ENCODE data around the gene GRHL3. TPM values are rescaled to one million over a fixed set of nuclear protein-coding genes. Genes with fewer than 3 reads are reported as not detected.

Gene GRHL3
- total and polyA plus RNA-seq, 10 of the 15 experiments (the other 5 are each of a cell fraction or from before 2014, with no cell fraction given), result 0.07 to 0.87 (median 0.34) TPM

DNA sequence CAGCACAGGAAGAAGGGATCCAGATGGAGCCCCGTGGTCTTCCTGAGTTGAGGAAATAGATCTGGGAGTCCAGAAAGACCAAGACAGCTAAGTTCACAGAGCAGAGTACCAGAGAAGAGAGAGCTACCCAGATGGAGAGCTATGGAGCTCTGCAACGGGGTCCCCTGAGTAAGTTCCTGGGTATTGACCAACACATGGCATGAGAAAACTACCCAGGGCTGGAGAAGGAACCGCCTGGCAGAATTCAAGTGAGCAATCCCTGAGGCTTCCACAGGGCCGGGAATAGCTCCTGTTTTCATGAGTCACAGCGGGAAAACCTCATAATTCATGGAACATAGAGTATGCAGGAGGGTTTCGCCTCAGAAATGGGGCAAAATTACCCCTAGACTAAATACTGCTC is 74.7 kb downstream of the GRHL3 start:
- POLR2A ChIA-PET, result interaction anchor here (1.2 to 1.8 kb wide), 2 partner anchors 21 to 190 kb away, joined by 3 to 9 read pairs; no protein-coding TSS in a partner anchor
- BruUV-seq (replicated peaks), result no TSS peak
- H3K4me1 ChIP-seq (ENCODE audit: control insufficient read depth, insufficient read depth, low read length), result peaks cover 18% of the 10 kb centered on the region
- H2AFZ ChIP-seq (ENCODE audit: control insufficient read depth, low read depth, low read length), result peak overlapping the region; percentile 35; the same call in 1 of the 2 replicates
- WGBS (ENCODE audit: insufficient coverage, insufficient replicate concordance, low lambda C conversion rate, missing lambda C conversion rate), result 62% methylated on average over 6 of the region's 6 CpGs
- no peaks in the 10 kb centered on the region for H3K36me3 ChIP-seq (ENCODE audit: control insufficient read depth in 2 of 2, insufficient read depth in 2 of 2, low read length in 1 of 2)
- no peaks in the 10 kb centered on the region for H3K9me3 ChIP-seq (replicated peaks; ENCODE audit: control insufficient read depth, insufficient read depth, low read length)
- no peak overlapping the region for H3K27ac ChIP-seq (ENCODE audit: control insufficient read depth, insufficient read depth)
- H3K9ac ChIP-seq (ENCODE audit: control insufficient read depth, insufficient read depth, low read length), result no peak overlapping the region
- no peaks in the 10 kb centered on the region; the same call in 1 of the 2 replicates for H3K79me2 ChIP-seq (ENCODE audit: control insufficient read depth, insufficient read depth, low read length)
- RAD21 ChIA-PET (ENCODE audit: unreplicated experiment), result interaction anchor here (0.7 to 4.4 kb wide), 9 partner anchors 10 to 437 kb away, joined by 3 to 225 read pairs (median 9); partner anchors contain the start of gene NIPAL3
- no peaks in the 10 kb centered on the region for H3K27me3 ChIP-seq (replicated peaks in 1 of 2; ENCODE audit: control insufficient read depth in 2 of 2, insufficient read depth in 2 of 2, low read length in 1 of 2)
- no peaks in the 10 kb centered on the region for H4K20me1 ChIP-seq (ENCODE audit: control insufficient read depth, insufficient read depth)
- SMC1A ChIA-PET (ENCODE audit: uncharacterized antibody, unreplicated experiment), result interaction anchor here (0.8 to 5.6 kb wide), 13 partner anchors 9 to 242 kb away, joined by 3 to 297 read pairs (median 3); partner anchors contain the start of genes NIPAL3 and STPG1
- CTCF ChIA-PET, result interaction anchor here (0.7 to 6.0 kb wide), 24 partner anchors 11 to 484 kb away, joined by 3 to 451 read pairs (median 6); partner anchors contain the start of genes NIPAL3 and STPG1
- DNase-seq (ENCODE audit: low read depth, low spot score) (no peak), ATAC-seq (no peak), FAIRE-seq (no peak)
- in situ Hi-C loops (cut with MboI) (loop anchor here (5.0 kb wide), 1 partner anchor 192 kb away; no protein-coding TSS in a partner anchor), intact Hi-C loops (cut with micrococcal nuclease; ENCODE audit: unreplicated experiment) (loop anchor here (5.0 kb wide), 3 partner anchors 243 to 432 kb away; no protein-coding TSS in a partner anchor)
- no peak overlapping the region for H3K4me3 ChIP-seq
- H3K4me2 ChIP-seq (ENCODE audit: control insufficient read depth, insufficient read depth), result no peak overlapping the region
- TF ChIP-seq, protein P1, sequence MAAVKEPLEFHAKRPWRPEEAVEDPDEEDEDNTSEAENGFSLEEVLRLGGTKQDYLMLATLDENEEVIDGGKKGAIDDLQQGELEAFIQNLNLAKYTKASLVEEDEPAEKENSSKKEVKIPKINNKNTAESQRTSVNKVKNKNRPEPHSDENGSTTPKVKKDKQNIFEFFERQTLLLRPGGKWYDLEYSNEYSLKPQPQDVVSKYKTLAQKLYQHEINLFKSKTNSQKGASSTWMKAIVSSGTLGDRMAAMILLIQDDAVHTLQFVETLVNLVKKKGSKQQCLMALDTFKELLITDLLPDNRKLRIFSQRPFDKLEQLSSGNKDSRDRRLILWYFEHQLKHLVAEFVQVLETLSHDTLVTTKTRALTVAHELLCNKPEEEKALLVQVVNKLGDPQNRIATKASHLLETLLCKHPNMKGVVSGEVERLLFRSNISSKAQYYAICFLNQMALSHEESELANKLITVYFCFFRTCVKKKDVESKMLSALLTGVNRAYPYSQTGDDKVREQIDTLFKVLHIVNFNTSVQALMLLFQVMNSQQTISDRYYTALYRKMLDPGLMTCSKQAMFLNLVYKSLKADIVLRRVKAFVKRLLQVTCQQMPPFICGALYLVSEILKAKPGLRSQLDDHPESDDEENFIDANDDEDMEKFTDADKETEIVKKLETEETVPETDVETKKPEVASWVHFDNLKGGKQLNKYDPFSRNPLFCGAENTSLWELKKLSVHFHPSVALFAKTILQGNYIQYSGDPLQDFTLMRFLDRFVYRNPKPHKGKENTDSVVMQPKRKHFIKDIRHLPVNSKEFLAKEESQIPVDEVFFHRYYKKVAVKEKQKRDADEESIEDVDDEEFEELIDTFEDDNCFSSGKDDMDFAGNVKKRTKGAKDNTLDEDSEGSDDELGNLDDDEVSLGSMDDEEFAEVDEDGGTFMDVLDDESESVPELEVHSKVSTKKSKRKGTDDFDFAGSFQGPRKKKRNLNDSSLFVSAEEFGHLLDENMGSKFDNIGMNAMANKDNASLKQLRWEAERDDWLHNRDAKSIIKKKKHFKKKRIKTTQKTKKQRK (IDR thresholded peaks at IDR 0.05; ENCODE audit: low read depth, low read length), result no peak
- TF ChIP-seq, protein P2, sequence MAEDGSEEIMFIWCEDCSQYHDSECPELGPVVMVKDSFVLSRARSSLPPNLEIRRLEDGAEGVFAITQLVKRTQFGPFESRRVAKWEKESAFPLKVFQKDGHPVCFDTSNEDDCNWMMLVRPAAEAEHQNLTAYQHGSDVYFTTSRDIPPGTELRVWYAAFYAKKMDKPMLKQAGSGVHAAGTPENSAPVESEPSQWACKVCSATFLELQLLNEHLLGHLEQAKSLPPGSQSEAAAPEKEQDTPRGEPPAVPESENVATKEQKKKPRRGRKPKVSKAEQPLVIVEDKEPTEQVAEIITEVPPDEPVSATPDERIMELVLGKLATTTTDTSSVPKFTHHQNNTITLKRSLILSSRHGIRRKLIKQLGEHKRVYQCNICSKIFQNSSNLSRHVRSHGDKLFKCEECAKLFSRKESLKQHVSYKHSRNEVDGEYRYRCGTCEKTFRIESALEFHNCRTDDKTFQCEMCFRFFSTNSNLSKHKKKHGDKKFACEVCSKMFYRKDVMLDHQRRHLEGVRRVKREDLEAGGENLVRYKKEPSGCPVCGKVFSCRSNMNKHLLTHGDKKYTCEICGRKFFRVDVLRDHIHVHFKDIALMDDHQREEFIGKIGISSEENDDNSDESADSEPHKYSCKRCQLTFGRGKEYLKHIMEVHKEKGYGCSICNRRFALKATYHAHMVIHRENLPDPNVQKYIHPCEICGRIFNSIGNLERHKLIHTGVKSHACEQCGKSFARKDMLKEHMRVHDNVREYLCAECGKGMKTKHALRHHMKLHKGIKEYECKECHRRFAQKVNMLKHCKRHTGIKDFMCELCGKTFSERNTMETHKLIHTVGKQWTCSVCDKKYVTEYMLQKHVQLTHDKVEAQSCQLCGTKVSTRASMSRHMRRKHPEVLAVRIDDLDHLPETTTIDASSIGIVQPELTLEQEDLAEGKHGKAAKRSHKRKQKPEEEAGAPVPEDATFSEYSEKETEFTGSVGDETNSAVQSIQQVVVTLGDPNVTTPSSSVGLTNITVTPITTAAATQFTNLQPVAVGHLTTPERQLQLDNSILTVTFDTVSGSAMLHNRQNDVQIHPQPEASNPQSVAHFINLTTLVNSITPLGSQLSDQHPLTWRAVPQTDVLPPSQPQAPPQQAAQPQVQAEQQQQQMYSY (CRISPR knock-in tag; IDR thresholded peaks at IDR 0.05), result no peak
- TF ChIP-seq NR2C2 (IDR thresholded peaks at IDR 0.05; ENCODE audit: borderline replicate concordance, control insufficient read depth, insufficient read length, low read depth) (no peak), SREBF1 (IDR thresholded peaks at IDR 0.05; ENCODE audit: low read length) (no peak), MXI1 (IDR thresholded peaks at IDR 0.05; ENCODE audit: low read depth, low read length) (no peak), TBL1XR1 (IDR thresholded peaks at IDR 0.05; ENCODE audit: low read depth, low read length) (no peak), NFYA (IDR thresholded peaks at IDR 0.05; ENCODE audit: borderline replicate concordance, low read depth, low read length) (no peak), RELA (IDR thresholded peaks at IDR 0.05; ENCODE audit: borderline replicate concordance, partially characterized antibody) (no peak), SUPT20H (IDR thresholded peaks at IDR 0.05; ENCODE audit: borderline replicate concordance, control insufficient read depth, low read depth, low read length) (no peak), PAX8 (IDR thresholded peaks at IDR 0.05) (no peak), POLR2AphosphoS2 (IDR thresholded peaks at IDR 0.05; ENCODE audit: low read depth, low read length) (no peak)
- TF ChIP-seq, protein P3, sequence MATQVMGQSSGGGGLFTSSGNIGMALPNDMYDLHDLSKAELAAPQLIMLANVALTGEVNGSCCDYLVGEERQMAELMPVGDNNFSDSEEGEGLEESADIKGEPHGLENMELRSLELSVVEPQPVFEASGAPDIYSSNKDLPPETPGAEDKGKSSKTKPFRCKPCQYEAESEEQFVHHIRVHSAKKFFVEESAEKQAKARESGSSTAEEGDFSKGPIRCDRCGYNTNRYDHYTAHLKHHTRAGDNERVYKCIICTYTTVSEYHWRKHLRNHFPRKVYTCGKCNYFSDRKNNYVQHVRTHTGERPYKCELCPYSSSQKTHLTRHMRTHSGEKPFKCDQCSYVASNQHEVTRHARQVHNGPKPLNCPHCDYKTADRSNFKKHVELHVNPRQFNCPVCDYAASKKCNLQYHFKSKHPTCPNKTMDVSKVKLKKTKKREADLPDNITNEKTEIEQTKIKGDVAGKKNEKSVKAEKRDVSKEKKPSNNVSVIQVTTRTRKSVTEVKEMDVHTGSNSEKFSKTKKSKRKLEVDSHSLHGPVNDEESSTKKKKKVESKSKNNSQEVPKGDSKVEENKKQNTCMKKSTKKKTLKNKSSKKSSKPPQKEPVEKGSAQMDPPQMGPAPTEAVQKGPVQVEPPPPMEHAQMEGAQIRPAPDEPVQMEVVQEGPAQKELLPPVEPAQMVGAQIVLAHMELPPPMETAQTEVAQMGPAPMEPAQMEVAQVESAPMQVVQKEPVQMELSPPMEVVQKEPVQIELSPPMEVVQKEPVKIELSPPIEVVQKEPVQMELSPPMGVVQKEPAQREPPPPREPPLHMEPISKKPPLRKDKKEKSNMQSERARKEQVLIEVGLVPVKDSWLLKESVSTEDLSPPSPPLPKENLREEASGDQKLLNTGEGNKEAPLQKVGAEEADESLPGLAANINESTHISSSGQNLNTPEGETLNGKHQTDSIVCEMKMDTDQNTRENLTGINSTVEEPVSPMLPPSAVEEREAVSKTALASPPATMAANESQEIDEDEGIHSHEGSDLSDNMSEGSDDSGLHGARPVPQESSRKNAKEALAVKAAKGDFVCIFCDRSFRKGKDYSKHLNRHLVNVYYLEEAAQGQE (IDR thresholded peaks at IDR 0.05; ENCODE audit: low read depth, low read length), result no peak
